GM21786 (cell line): Measurements from ENCODE around the gene KLHDC8A.

Experiments
- ATAC-seq: cut with Tn5 transposase; IDR thresholded peaks from one replicate; pipeline ENCODE4 v1.9.1; 2021; ENCODE audit not compliant: unreplicated experiment

KLHDC8A gene

GRCh38 chr1:205319081-205320018 is 37.4 kb downstream of the KLHDC8A start:
- no peak for ATAC-seq

GRCh38 chr1:205318231-205318991 is 38.3 kb downstream of the KLHDC8A start:
- ATAC-seq = no peak

DNA sequence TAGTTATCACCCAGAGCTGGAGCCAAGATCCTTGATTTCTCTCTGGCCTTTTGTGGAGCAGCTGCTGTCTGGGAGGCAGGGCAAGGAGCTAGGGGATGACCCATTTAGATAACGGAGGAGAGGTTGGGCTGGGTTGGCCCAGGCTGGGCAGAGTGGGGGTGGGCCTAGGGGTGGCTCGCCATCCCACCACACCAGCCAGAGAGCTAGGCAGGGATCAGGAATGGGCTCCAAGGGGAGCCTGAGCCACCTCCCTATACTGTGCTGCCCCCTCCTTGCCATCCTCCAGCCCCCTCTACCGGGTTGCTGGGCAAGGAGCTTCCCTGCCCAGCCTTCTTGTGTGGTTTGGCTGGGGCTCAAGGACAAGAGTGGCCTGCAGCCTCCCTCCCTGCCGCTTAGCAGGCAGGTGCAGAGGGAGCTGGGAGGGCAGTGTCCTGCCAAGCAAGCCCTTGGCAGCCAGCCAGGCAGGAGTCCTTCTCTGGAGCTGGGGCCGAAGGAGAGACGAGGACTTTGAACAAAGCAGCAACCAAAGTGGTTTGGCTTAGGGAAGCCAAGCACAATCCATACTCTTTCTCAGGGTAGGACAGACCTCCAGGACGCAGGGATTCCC is 39.3 kb downstream of the KLHDC8A start:
- ATAC-seq = no peak

GRCh38 chr1:205316161-205316566 is 40.6 kb downstream of the KLHDC8A start:
- ATAC-seq = no peak

- no peak for ATAC-seq
Measured at GRCh38 chr1:205315008-205315618, 41.6 kb downstream of the KLHDC8A start.

GRCh38 chr1:205313563-205314308 is 43.0 kb downstream of the KLHDC8A start:
- ATAC-seq = peak; percentile 55

DNA sequence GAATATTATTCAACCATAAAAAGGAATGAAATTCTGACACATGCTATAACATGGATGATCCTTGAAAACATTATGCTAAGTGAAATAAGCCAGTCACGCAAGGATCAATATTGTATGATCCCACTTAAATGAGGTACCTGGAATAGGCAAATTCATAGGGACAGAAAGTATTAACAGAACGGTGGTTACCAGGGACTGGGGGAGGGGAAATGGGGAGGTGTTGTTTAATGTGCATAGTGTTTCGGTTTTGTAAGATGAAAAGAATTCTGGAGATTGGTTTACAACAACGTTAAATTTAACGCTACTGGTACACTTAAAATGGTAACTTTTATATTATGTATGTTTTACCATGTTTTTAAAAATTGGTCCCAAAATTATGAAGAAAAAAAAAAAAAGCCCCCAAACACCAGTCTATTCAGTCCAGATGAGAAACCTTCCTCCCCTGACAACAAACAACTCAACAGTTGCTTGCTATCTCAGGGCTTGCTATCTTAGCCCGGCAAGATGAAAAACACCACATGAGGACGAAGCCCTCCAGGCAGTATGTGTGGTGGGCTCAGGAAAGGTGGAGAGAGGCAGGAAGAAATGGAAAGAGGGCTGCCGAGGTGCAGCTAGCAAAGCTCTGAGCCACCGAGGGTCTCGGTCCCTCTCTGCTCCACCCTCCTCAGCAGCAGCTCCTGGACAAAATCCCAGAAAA is 43.7 kb downstream of the KLHDC8A start:
- ATAC-seq = no peak

DNA sequence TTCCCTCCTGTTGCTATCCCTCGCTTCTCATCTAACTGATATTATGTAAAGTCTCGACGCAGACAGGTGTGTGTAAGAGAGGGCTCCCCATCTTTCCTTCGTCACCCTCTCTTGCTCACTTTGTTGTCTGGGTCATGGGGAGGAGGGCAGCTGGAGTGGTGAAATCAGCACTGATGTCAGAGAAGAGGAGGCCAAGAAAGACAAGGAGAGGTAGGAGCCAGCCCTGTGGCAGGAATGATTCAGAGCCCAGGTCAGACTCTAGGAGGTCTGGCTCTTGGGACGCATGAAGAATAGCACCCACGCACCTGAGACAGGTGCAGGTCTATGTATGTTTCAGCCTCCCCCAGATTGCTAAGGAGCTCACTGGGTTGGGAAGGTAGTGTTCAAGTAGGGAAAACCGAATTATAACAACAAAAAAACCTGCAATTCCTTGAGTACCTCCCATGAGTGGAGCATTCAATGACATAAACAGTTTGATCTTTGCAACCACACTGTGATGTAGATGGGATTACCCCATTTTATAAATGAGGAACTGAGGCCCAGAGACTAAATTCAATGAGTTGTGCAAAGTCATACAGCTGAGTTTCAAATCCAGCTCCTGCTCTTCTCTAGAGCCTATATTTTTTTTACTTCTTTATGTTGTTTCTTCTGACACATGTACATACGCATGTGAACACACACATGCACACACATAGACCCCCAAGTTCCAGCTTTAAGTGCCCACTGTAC is 45.6 kb downstream of the KLHDC8A start:
- ATAC-seq = no peak

DNA sequence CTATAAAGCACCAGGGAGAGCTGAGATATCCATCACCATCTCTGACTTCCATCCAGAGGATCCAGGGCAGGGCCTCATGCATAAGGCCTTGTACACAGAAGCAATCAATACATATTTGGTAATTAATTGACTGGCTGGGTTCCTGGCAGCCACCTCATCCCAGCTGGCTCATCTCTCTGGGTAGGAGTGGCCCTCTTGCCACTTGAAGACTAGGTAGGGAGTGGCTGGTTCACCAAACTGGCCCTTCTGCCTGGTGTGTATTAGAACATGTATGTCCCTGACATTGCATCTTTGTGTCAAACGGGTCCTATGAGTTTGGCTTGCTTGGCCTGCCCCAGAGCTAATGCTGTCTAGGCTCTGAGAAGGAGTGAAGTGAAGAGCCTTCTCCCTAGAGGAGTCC is 47.0 kb downstream of the KLHDC8A start:
- ATAC-seq = no peak

DNA sequence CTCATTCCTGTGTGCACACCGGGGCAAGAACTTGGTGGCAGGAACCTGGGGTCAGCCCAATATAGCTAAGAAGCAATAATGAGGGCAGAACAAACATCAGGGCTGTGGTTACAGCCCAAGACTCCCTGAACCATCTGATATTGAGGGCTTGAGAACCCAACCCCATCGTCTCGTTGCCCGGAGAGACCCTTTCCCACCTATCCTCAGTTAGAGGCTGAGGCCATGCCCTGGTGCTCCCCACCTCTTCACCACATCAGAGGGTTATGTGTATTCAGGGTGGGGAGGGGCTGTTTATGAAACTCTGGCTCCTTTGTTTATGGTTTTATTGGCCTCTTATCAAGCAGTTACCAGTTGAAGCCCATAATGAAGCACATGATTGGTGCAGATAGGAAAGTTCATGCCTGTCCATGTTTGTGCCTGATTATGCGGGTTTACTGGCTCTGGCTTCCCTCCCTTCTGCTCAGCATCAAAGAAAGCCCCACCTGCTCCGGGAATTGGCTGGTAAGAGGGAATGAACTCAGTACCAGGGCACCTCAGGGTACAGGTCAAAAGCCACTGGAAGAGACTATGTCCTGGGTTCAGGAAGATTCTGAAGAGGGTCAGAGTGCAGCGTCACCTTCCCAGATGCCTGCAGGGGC is 49.7 kb downstream of the KLHDC8A start:
- no peak for ATAC-seq

DNA sequence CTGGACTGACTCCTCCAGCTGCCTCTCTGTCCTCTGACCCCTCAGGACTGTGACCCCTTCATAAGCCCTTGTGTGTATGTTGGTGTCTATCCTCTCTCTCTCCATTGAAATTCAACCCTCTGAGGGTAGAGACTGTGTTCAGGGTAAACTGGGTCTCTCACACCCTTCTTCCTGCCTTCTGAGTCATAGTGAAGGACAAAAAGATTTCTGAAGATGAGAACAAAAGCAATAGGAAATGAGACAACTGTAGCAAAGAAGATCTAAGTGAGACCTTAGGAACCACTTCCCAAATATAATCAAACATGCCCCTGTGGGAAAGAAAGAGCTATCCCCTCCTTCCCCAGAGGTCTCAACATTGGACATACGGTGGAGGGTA is 52.0 kb downstream of the KLHDC8A start:
- ATAC-seq = no peak

DNA sequence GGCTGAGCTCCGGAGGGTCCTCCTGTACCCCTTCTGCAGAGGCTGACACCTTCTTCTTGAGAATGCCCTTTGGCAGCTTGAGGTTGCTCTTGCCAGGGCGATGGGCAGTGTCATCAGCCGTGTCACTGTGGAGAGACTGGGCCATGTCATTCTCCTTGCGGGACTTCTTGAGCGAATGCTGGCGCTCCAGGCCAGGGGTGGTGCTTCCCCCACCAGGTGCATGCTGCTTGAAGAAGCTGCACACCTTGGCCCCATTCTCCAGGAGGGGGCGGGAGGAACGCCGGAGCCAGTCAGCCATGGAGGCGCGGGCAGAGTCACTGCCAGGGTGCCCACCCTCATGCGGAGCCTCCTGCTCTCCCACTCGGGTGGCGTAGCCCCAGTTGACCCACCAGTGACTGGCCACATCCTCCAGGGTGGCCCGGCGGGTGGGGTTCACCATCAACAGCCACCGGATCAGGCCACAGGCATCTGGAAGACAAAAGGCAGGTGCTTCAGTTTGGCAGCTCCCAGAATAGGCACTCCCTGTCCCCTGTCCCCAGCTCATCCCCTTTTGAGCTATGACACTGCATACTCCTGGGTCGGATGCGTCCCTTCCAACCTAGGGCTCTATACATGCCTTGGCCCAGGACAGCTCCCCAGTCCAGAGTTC is 52.6 kb downstream of the KLHDC8A start:
- ATAC-seq = no peak

- ATAC-seq = no peak
Measured at GRCh38 chr1:205303247-205303888, 53.4 kb downstream of the KLHDC8A start.

DNA sequence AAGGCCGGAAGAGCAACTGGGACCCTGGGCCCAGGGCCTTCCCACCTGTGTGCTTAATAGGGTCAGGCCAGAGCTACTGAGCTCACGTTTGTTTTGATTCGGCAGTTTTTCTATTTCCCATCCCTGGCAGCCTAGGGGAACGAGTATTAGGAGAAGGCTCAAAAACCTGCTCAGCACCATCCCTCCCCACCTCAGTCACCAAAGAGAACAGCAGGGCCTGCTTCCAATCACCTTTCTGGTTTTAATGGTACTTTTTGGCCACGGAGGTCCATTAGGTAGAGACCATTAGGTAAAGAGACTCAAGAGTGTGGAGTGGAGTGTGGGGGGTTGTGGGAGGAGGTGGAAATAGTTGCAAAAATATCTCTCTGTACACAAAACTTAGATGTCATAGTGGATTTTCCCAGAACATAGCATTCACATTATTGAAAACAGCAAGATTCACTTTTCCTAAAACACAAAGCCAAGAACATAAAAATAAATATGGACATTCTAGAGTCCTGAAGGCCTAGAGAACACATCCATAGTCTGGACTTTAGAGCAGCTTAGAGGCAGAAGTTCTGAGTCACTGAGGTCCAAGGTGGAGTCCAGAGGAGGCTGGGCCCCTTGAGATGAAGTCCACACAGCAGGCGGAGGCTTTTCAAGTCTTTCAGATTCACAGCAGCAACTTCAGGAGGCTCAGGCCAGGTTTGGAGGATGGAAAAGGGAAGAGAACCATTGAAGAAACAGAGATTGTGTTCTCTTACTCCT is 54.7 kb downstream of the KLHDC8A start:
- no peak for ATAC-seq

GRCh38 chr1:205301205-205301821 is 55.4 kb downstream of the KLHDC8A start:
- no peak for ATAC-seq

DNA sequence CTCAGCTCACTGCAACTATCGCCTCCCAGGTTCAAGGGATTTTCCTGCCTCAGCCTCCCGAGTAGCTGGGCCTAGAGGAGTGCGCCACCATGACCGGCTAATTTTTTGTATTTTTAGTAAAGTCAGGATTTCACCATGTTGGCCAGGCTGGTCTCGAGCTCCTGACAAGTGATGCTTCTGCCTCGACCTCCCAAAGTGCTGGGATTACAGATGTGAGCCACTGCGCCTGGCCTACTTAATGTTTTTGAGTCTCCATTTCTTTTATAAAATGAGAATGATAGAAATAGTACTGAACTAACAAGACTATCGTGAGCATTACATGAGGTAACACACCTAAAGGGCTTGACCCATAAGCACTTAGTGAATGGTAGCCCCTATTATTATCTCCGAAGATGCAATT is 56.6 kb downstream of the KLHDC8A start:
- no peak for ATAC-seq
